Gastroesophageal sphincter (tissue), 3 donors: Measurements from ENCODE around the gene BICD1.

Experiments
- CTCF ChIP-seq, 4 experiments: fragments of 200-600 bp in 2 of 4; fragments of 450-650 bp in 2 of 4; sonication (generic) in 1 of 4; IDR thresholded peaks; one replicate each; pipeline ENCODE4 v1.5.1; 2017 to 2019; ENCODE audit warnings: antibody characterized with exemption in 4 of 4, mild to moderate bottlenecking in 2 of 4, moderate library complexity in 2 of 4
- POLR2AphosphoS5 ChIP-seq: sonication (generic); formaldehyde crosslinking; IDR thresholded peaks from one replicate; pipeline ENCODE4 v1.6.1; 2017; ENCODE audit warnings: antibody characterized with exemption

GRCh38 chr12:32084017-32084688 is 22.5 kb upstream of the BICD1 start:
- TF ChIP-seq CTCF (IDR thresholded peaks at IDR 0.05) (no peak), POLR2AphosphoS5 (no peak)
